K562 (cell line): Measurements from ENCODE around the gene SYNM. TPM values are rescaled to one million over a fixed set of nuclear protein-coding genes. Genes with fewer than 3 reads are reported as not detected.

Experiments
- ATAC-seq: fragments of 200-7000 bp; cut with Tn5 transposase; 3 replicates; pipeline ENCODE4 v1.9.1; 2020; ENCODE audit warnings: moderate library complexity
- BruUV-seq: library from RNA; stranded (reverse); fragments of 400-500 nt; replicated peaks from 2 replicates; lab custom pipeline; 2021; lab: Mats Ljungman, UMichigan
- CTCF ChIA-PET: fragments of 300-600 bp; formaldehyde crosslinking; extraction: SDS; loops from one replicate; lab custom pipeline; 2021; ENCODE audit warnings: low intra/inter-chr PET ratio; lab: Yijun Ruan, JAX
- POLR2A ChIA-PET: fragments of 300-600, 350-650 bp; sonication (Branson Sonifier 250); formaldehyde crosslinking; extraction: SDS; loops from one replicate; lab custom pipeline; 2021; ENCODE audit warnings: antibody characterized with exemption, inconsistent platforms; lab: Yijun Ruan, JAX
- DNase-seq, 4 experiments: peaks; one replicate each; pipeline versions ENCODE4 v3.0.0 to v3.0.0-alpha.2; 2011 to 2018; ENCODE audit warnings: low spot score in 3 of 4, mixed read lengths in 3 of 4; ENCODE audit errors: extremely low read depth in 1 of 4
- FAIRE-seq: peaks from 2 replicates; lab custom pipeline; 2011; peaks lifted over from hg19 to GRCh38; lab: Jason Lieb, UNC
- H2AFZ ChIP-seq: 2 replicates; pipeline ENCODE4 v1.6.0; 2011; ENCODE audit warnings: low read depth, low read length, control low read depth, inconsistent platforms
- H3K27ac ChIP-seq: fragments of 200-600 bp; 3 replicates; pipeline ENCODE4 v1.8.0; 2011; ENCODE audit warnings: low read depth, mild to moderate bottlenecking, control low read depth, inconsistent platforms, low read length, moderate library complexity, mixed read lengths; ENCODE audit errors: extremely low read depth
- H3K27me3 ChIP-seq, 2 experiments: fragments of 300-600 bp in 1 of 2; 2 replicates in 1 of 2; 3 replicates in 1 of 2; pipeline versions ENCODE4 v1.6.0 to v1.8.0; 2011; ENCODE audit warnings: inconsistent platforms in 2 of 2, low read length in 2 of 2, mild to moderate bottlenecking in 1 of 2, mixed read lengths in 1 of 2, moderate library complexity in 1 of 2; ENCODE audit not compliant: control insufficient read depth in 2 of 2, insufficient read depth in 2 of 2
- H3K36me3 ChIP-seq: fragments of 300-600 bp; 3 replicates; pipeline ENCODE4 v1.8.0; 2011; ENCODE audit warnings: mild to moderate bottlenecking, low read length, inconsistent platforms; ENCODE audit not compliant: control insufficient read depth, insufficient read depth
- H3K4me1 ChIP-seq, 2 experiments: fragments of 200-600 bp in 1 of 2; replicated peaks in 1 of 2; 2 replicates in 1 of 2; 3 replicates in 1 of 2; pipeline versions ENCODE4 v1.5.1 to v1.8.0; 2011; ENCODE audit warnings: inconsistent platforms in 2 of 2, low read length in 2 of 2, mild to moderate bottlenecking in 1 of 2, mixed read lengths in 1 of 2, moderate library complexity in 1 of 2; ENCODE audit not compliant: control insufficient read depth in 2 of 2, insufficient read depth in 2 of 2
- H3K4me2 ChIP-seq: 2 replicates; pipeline ENCODE4 v1.6.1; 2011; ENCODE audit warnings: low read length, control low read depth, inconsistent platforms, mixed read lengths; ENCODE audit not compliant: insufficient read depth
- H3K4me3 ChIP-seq: fragments of 200-600 bp; sonication (generic), shearing (Covaris generic); 2 replicates; pipeline ENCODE4 v1.5.1; 2016; ENCODE audit warnings: control low read depth, inconsistent platforms
- H3K79me2 ChIP-seq: fragments of 200-600 bp; 3 replicates; pipeline ENCODE4 v1.8.0; 2011; ENCODE audit warnings: low read length, inconsistent platforms; ENCODE audit not compliant: control insufficient read depth, insufficient read depth
- H3K9ac ChIP-seq, 2 experiments: 2 replicates each; pipeline versions ENCODE4 v1.6.0 to v1.6.1; 2011; ENCODE audit warnings: low read depth in 2 of 2, low read length in 2 of 2, control low read depth in 1 of 2, inconsistent platforms in 1 of 2, mild to moderate bottlenecking in 1 of 2, mixed read lengths in 1 of 2; ENCODE audit not compliant: insufficient read depth in 1 of 2
- H3K9me1 ChIP-seq: one replicate; pipeline ENCODE4 v1.6.0; 2011; ENCODE audit warnings: inconsistent platforms, mild to moderate bottlenecking, low read length, moderate library complexity; ENCODE audit not compliant: control insufficient read depth, insufficient read depth
- H3K9me3 ChIP-seq: replicated peaks from 2 replicates; pipeline ENCODE4 v1.5.1; 2011; ENCODE audit warnings: low read depth, low read length, inconsistent platforms; ENCODE audit not compliant: control insufficient read depth, insufficient read depth
- H4K20me1 ChIP-seq: replicated peaks from 2 replicates; pipeline ENCODE4 v1.6.1; 2011; ENCODE audit warnings: low read length, inconsistent platforms, mixed read lengths; ENCODE audit not compliant: control insufficient read depth, insufficient read depth
- ARID1B ChIP-seq: fragments of 450-650 bp; IDR thresholded peaks from 2 replicates; pipeline ENCODE4 v1.6.1; 2016; ENCODE audit warnings: antibody characterized with exemption, mild to moderate bottlenecking, inconsistent platforms
- DMBX1 ChIP-seq: fragments of 250-450 bp; sonication (Bioruptor Pico); IDR thresholded peaks from 2 replicates; pipeline ENCODE4 v1.8.0; 2022; ENCODE audit warnings: inconsistent platforms, mild to moderate bottlenecking, moderate library complexity, borderline replicate concordance
- FOS ChIP-seq: IDR thresholded peaks from 3 replicates; pipeline ENCODE4 v1.6.1; 2011; ENCODE audit not compliant: insufficient read length; ENCODE audit errors: extremely low read depth
- FOXK2 ChIP-seq, 2 experiments: fragments of 450-650 bp; IDR thresholded peaks in 1 of 2; conservative IDR thresholded peaks in 1 of 2; 2 replicates each; pipeline ENCODE4 v1.6.1; 2016; ENCODE audit warnings: low read depth in 2 of 2, mild to moderate bottlenecking in 1 of 2
- IRF2 ChIP-seq: sonication (generic); formaldehyde crosslinking; IDR thresholded peaks from 2 replicates; pipeline ENCODE4 v1.8.1; 2022; ENCODE audit warnings: mild to moderate bottlenecking, missing genetic modification reagents
- IRF9 ChIP-seq: fragments of 450-650 bp; IDR thresholded peaks from 2 replicates; pipeline ENCODE4 v1.6.1; 2016; ENCODE audit warnings: missing biosample characterization, missing genetic modification characterization
- SIX5 ChIP-seq, 2 experiments: IDR thresholded peaks; 2 replicates each; pipeline ENCODE4 v1.6.1; 2011; ENCODE audit warnings: low read length in 2 of 2, borderline replicate concordance in 1 of 2, low read depth in 1 of 2, mild to moderate bottlenecking in 1 of 2, moderate library complexity in 1 of 2; ENCODE audit not compliant: insufficient read depth in 1 of 2
- TAF9B ChIP-seq: fragments of 450-650 bp; IDR thresholded peaks from 2 replicates; pipeline ENCODE4 v1.6.1; 2018; ENCODE audit warnings: mild to moderate bottlenecking; ENCODE audit not compliant: partially characterized antibody
- ZNF175 ChIP-seq: fragments of 200-800 bp; sonication (Bioruptor generic); IDR thresholded peaks from 2 replicates; pipeline ENCODE4 v1.6.1; 2016; ENCODE audit warnings: low read depth, mild to moderate bottlenecking, missing genetic modification characterization, missing compliant biosample characterization
- WGBS: fragments of 100-300 bp; shearing (Covaris generic); methylation state at CpG from one replicate; pipeline ENCODE4 v1.1.6; 2016; ENCODE audit warnings: low coverage, mixed read lengths; ENCODE audit not compliant: insufficient coverage; ENCODE audit errors: missing lambda C conversion rate; 5-methylcytosine and 5-hydroxymethylcytosine counted together
- in situ Hi-C: fragments of 300-500 bp; cut with MboI; formaldehyde crosslinking; loops from 4 replicates; pipeline ENCODE4 v1.15.0; 2018; ENCODE audit warnings: inconsistent platforms, mixed read lengths
- intact Hi-C: fragments of 100-400 bp; cut with micrococcal nuclease; formaldehyde crosslinking; loops from 2 replicates; pipeline ENCODE4 v1.14.2; 2022
- polyA plus RNA-seq, 8 experiments: library from polyadenylated mRNA; depleted of rRNA in 4 of 8; stranded (reverse) in 5 of 8; unstranded in 3 of 8; fragments of >200 nt; fragmentation: Nextera tagmentation in 2 of 8; fragmentation: Illumina TruSeq in 1 of 8; extraction: Ambion mirVana in 2 of 8; extraction: Trizol in 1 of 8; gene quantifications; 2 replicates each; pipeline versions ENCODE4 v1.2.1 to v1.2.3, GENCODE V29; 2011 to 2014; ENCODE audit warnings: inconsistent platforms in 1 of 8, missing spikeins in 1 of 8
- total RNA-seq, 7 experiments: library from RNA; depleted of rRNA in 6 of 7; stranded (reverse); fragments of >200 nt in 6 of 7; fragmentation: Illumina TruSeq in 2 of 7; extraction: Trizol in 2 of 7; gene quantifications; 2 replicates each; pipeline versions ENCODE4 v1.2.1 to v1.2.3, GENCODE V29; 2011 to 2021; ENCODE audit warnings: low replicate concordance in 1 of 7

Gene SYNM
- total and polyA plus RNA-seq, 9 of the 15 experiments (the other 6 are each of a cell fraction or from before 2014, with no cell fraction given): 0.01 to 0.42 (median 0.13) TPM

GRCh38 chr15:99140590-99140989, 35.7 kb downstream of the SYNM start:
- ATAC-seq (no peak), DNase-seq (no peak), FAIRE-seq (no peak)
- no peak overlapping the region for H2AFZ ChIP-seq
- peaks cover 2 to 9% of the 10 kb centered on the region in 2 experiments; a peak in 3 of 5 replicates for H3K27me3 ChIP-seq
- H3K9me1 ChIP-seq: no peaks in the 10 kb centered on the region
- ChIA-PET POLR2A (interaction anchor here (0.6 kb wide), 1 partner anchor 585 kb away, joined by 4 read pairs; no protein-coding TSS in a partner anchor), CTCF (no interaction called here)
- H3K9ac ChIP-seq: no peak overlapping the region
- no peak overlapping the region for H3K27ac ChIP-seq
- H3K4me2 ChIP-seq: no peak overlapping the region
- no peaks in the 10 kb centered on the region for H4K20me1 ChIP-seq
- no peaks in the 10 kb centered on the region for H3K79me2 ChIP-seq
- in situ Hi-C loops: no loop called here
- no peaks in the 10 kb centered on the region for H3K9me3 ChIP-seq
- H3K36me3 ChIP-seq: no peaks in the 10 kb centered on the region
- H3K4me3 ChIP-seq: no peak overlapping the region
- 35% methylated on average over 4 of the region's 4 CpGs for WGBS
- H3K4me1 ChIP-seq: no peaks in the 10 kb centered on the region
- TF ChIP-seq FOS: no peak
- TF ChIP-seq IRF9 (tag): no peak
- TF ChIP-seq DMBX1 (CRISPR knock-in tag): no peak
- no peak for TF ChIP-seq IRF2 (CRISPR knock-in tag)
- TF ChIP-seq SIX5 (IDR thresholded peaks at IDR 0.05; ENCODE audit: borderline replicate concordance in 1 of 2, insufficient read depth in 1 of 2, low read depth in 1 of 2, low read length in 2 of 2): no peak
- TF ChIP-seq ARID1B: no peak
- TF ChIP-seq FOXK2 (conservative IDR thresholded peaks at IDR 0.05 in 1 of 2, IDR thresholded peaks at IDR 0.05 in 1 of 2; ENCODE audit: low read depth in 2 of 2): no peak
- no peak for TF ChIP-seq TAF9B
- TF ChIP-seq ZNF175 (CRISPR knock-in tag): no peak
- intact Hi-C loops: no loop called here
- no TSS peak for BruUV-seq
